Measurements from ENCODE around the gene LAMA3. TPM values are rescaled to one million over a fixed set of nuclear protein-coding genes. Genes with fewer than 3 reads are reported as not detected.

The LAMA3 gene
- polyA plus RNA-seq, 1 donor from 2014 or later, result 3.4 TPM

DNA sequence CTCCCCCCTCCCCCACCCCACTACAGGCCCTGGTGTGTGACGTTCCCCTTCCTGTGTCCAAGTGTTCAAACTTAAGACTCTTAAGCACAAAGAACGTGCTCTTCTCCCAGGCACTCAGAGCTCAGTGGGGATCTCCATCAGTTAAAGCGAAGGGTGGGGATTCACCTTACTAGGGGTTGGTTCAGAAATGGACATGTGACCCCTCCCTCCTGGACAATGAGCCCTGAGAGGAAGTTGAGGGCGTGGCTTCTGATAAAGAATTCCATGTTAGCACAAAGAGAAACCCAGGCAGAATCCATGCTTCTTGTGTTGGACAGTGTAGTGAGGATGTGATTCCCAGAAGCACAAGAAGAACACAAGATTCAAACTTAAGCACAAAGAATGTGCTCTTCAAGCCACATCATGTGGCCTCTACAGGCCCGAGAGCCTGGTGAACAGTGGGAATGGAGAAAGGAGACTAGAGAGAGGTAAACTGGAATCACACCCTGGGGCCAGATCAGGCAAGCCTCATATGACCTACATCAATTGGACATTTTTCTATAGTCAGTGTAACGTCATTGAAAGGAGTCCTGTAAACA is 247.2 kb downstream of the LAMA3 start:
- H3K9me2 ChIP-seq (ENCODE audit: insufficient read depth, low read length), result no peaks in the 10 kb centered on the region
- no peaks in the 10 kb centered on the region for H4K20me1 ChIP-seq (ENCODE audit: insufficient read depth)
- no peak overlapping the region for H3K4me2 ChIP-seq (ENCODE audit: low read length)
- no peaks in the 10 kb centered on the region for H3K9me3 ChIP-seq (ENCODE audit: low read length)
- no peak overlapping the region for H3K9ac ChIP-seq (ENCODE audit: low read length)
- no peak overlapping the region for H2AFZ ChIP-seq (ENCODE audit: low read depth, low read length)
- H3K4me3 ChIP-seq (ENCODE audit: low read length), result no peak overlapping the region
- no peak overlapping the region for H3K27ac ChIP-seq (ENCODE audit: low read length)
- H3K27me3 ChIP-seq (ENCODE audit: insufficient read depth, low read depth, low read length), result no peaks in the 10 kb centered on the region
- no peaks in the 10 kb centered on the region for H3K79me2 ChIP-seq (replicated peaks; ENCODE audit: insufficient read depth, low read length)
- H3F3A ChIP-seq (ENCODE audit: insufficient read depth, low read length, poor library complexity, severe bottlenecking), result no peaks in the 10 kb centered on the region
- no peaks in the 10 kb centered on the region for H3K36me3 ChIP-seq (ENCODE audit: insufficient read depth, low read length)
- TF ChIP-seq SMC3 (conservative IDR thresholded peaks at IDR 0.05; ENCODE audit: poor library complexity) (no peak), EZH2 (IDR thresholded peaks at IDR 0.05; ENCODE audit: borderline replicate concordance, insufficient read depth, low read length, poor library complexity, severe bottlenecking) (no peak), EP300 (conservative IDR thresholded peaks at IDR 0.05; ENCODE audit: poor library complexity, severe bottlenecking) (no peak), POLR2AphosphoS5 (IDR thresholded peaks at IDR 0.05) (no peak), TAF1 (IDR thresholded peaks at IDR 0.05; ENCODE audit: low read depth) (no peak), RAD21 (conservative IDR thresholded peaks at IDR 0.05) (no peak), MXI1 (conservative IDR thresholded peaks at IDR 0.05; ENCODE audit: poor library complexity, severe bottlenecking) (no peak)
- TF ChIP-seq, protein P1, sequence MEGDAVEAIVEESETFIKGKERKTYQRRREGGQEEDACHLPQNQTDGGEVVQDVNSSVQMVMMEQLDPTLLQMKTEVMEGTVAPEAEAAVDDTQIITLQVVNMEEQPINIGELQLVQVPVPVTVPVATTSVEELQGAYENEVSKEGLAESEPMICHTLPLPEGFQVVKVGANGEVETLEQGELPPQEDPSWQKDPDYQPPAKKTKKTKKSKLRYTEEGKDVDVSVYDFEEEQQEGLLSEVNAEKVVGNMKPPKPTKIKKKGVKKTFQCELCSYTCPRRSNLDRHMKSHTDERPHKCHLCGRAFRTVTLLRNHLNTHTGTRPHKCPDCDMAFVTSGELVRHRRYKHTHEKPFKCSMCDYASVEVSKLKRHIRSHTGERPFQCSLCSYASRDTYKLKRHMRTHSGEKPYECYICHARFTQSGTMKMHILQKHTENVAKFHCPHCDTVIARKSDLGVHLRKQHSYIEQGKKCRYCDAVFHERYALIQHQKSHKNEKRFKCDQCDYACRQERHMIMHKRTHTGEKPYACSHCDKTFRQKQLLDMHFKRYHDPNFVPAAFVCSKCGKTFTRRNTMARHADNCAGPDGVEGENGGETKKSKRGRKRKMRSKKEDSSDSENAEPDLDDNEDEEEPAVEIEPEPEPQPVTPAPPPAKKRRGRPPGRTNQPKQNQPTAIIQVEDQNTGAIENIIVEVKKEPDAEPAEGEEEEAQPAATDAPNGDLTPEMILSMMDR (IDR thresholded peaks at IDR 0.05; ENCODE audit: poor library complexity, severe bottlenecking), result no peak
- TF ChIP-seq, protein P2, sequence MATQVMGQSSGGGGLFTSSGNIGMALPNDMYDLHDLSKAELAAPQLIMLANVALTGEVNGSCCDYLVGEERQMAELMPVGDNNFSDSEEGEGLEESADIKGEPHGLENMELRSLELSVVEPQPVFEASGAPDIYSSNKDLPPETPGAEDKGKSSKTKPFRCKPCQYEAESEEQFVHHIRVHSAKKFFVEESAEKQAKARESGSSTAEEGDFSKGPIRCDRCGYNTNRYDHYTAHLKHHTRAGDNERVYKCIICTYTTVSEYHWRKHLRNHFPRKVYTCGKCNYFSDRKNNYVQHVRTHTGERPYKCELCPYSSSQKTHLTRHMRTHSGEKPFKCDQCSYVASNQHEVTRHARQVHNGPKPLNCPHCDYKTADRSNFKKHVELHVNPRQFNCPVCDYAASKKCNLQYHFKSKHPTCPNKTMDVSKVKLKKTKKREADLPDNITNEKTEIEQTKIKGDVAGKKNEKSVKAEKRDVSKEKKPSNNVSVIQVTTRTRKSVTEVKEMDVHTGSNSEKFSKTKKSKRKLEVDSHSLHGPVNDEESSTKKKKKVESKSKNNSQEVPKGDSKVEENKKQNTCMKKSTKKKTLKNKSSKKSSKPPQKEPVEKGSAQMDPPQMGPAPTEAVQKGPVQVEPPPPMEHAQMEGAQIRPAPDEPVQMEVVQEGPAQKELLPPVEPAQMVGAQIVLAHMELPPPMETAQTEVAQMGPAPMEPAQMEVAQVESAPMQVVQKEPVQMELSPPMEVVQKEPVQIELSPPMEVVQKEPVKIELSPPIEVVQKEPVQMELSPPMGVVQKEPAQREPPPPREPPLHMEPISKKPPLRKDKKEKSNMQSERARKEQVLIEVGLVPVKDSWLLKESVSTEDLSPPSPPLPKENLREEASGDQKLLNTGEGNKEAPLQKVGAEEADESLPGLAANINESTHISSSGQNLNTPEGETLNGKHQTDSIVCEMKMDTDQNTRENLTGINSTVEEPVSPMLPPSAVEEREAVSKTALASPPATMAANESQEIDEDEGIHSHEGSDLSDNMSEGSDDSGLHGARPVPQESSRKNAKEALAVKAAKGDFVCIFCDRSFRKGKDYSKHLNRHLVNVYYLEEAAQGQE (IDR thresholded peaks at IDR 0.05; ENCODE audit: borderline replicate concordance), result no peak

DNA sequence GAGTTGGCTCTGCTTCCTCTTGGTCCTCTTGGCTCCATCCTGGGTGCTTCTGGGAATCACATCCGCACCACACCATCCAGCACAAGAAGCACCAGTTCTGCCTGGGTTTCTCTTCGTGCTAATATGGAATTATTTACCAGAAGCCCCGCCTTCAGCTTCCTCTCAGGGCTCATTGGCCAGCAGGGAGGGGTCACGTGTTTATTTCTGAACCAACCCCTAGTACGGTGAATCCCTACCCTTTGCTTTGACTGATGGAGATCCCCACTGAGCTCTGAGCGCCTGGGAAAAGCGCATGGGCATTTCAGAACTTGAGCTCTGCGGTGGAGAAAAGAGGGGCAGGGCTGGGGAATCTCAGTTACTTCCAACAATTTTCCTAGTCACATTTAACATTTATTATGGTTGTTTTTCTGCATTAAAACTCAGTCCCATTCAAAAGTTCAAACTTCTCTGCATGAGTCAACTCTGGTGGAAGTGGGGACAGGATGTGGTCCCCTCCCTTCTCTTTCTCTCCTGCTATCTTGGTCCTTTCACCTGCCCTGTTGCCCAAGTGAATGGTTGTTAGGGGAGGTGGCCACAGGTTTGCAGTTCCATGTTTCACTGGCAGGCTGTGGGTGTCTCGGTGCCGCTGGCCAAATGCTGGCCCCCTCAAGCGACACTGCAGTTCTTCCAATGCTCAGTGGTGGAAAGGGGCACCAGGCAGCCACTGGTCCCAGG is 248.9 kb downstream of the LAMA3 start:
- TF ChIP-seq MXI1 (conservative IDR thresholded peaks at IDR 0.05; ENCODE audit: poor library complexity, severe bottlenecking) (no peak), SMC3 (conservative IDR thresholded peaks at IDR 0.05; ENCODE audit: poor library complexity) (no peak), EZH2 (IDR thresholded peaks at IDR 0.05; ENCODE audit: borderline replicate concordance, insufficient read depth, low read length, poor library complexity, severe bottlenecking) (no peak), TAF1 (IDR thresholded peaks at IDR 0.05; ENCODE audit: low read depth) (no peak), POLR2AphosphoS5 (IDR thresholded peaks at IDR 0.05) (no peak), RAD21 (conservative IDR thresholded peaks at IDR 0.05) (no peak), EP300 (conservative IDR thresholded peaks at IDR 0.05; ENCODE audit: poor library complexity, severe bottlenecking) (no peak)
- TF ChIP-seq, protein P2 (IDR thresholded peaks at IDR 0.05; ENCODE audit: borderline replicate concordance), result no peak
- TF ChIP-seq, protein P1 (IDR thresholded peaks at IDR 0.05; ENCODE audit: poor library complexity, severe bottlenecking), result no peak
- H3K9me2 ChIP-seq (ENCODE audit: insufficient read depth, low read length), result no peaks in the 10 kb centered on the region
- no peaks in the 10 kb centered on the region for H3F3A ChIP-seq (ENCODE audit: insufficient read depth, low read length, poor library complexity, severe bottlenecking)
- no peaks in the 10 kb centered on the region for H3K27me3 ChIP-seq (ENCODE audit: insufficient read depth, low read depth, low read length)
- H3K27ac ChIP-seq (ENCODE audit: low read length), result no peak overlapping the region
- no peak overlapping the region for H3K4me2 ChIP-seq (ENCODE audit: low read length)
- no peaks in the 10 kb centered on the region for H3K79me2 ChIP-seq (replicated peaks; ENCODE audit: insufficient read depth, low read length)
- no peak overlapping the region for H2AFZ ChIP-seq (ENCODE audit: low read depth, low read length)
- H3K36me3 ChIP-seq (ENCODE audit: insufficient read depth, low read length), result no peaks in the 10 kb centered on the region
- H3K4me3 ChIP-seq (ENCODE audit: low read length), result no peak overlapping the region
- no peaks in the 10 kb centered on the region for H4K20me1 ChIP-seq (ENCODE audit: insufficient read depth)
- no peaks in the 10 kb centered on the region for H3K9me3 ChIP-seq (ENCODE audit: low read length)
- H3K9ac ChIP-seq (ENCODE audit: low read length), result no peak overlapping the region
